Measurements from ENCODE around the gene DLGAP1. TPM values are rescaled to one million over a fixed set of nuclear protein-coding genes. Genes with fewer than 3 reads are reported as not detected.
A peak's percentile ranks its signal among the peaks of the same experiment; 100 is the strongest.

The DLGAP1 gene
- total RNA-seq, 1 experiment from 2014 or later = 0.46 TPM

- DNase-seq (ENCODE audit: low read depth) = no peak
These were observed 554.1 kb downstream of the DLGAP1 start for GRCh38 chr18:3901042-3901441.

- DNase-seq (ENCODE audit: low read depth) = no peak
These were observed 554.8 kb downstream of the DLGAP1 start for GRCh38 chr18:3900327-3900726.

GRCh38 chr18:3898861-3899613 lies 556.1 kb downstream of the DLGAP1 start:
- DNase-seq (ENCODE audit: low read depth) = no peak

GRCh38 chr18:3892152-3892551 lies 563.0 kb downstream of the DLGAP1 start:
- DNase-seq (ENCODE audit: low read depth) = no peak

- DNase-seq (ENCODE audit: low read depth) = no peak
These were observed 563.9 kb downstream of the DLGAP1 start for GRCh38 chr18:3891245-3891644.

- peak; percentile 85 for DNase-seq (ENCODE audit: low read depth)
These were observed 565.3 kb downstream of the DLGAP1 start for GRCh38 chr18:3889803-3890202.

- no peak for DNase-seq (ENCODE audit: low read depth)
These were observed 566.0 kb downstream of the DLGAP1 start for GRCh38 chr18:3889121-3889520.

- DNase-seq (ENCODE audit: low read depth) = no peak
These were observed 568.4 kb downstream of the DLGAP1 start for GRCh38 chr18:3886575-3887322.

- no peak for DNase-seq (ENCODE audit: low read depth)
These were observed 569.8 kb downstream of the DLGAP1 start for GRCh38 chr18:3885209-3885792.

- DNase-seq (ENCODE audit: low read depth) = no peak
These were observed 575.3 kb downstream of the DLGAP1 start for GRCh38 chr18:3879836-3880120.

GRCh38 chr18:3879114-3879835 lies 575.8 kb downstream of the DLGAP1 start:
- no peak for DNase-seq (ENCODE audit: low read depth)

- DNase-seq (ENCODE audit: low read depth) = no peak
These were observed 576.7 kb downstream of the DLGAP1 start for GRCh38 chr18:3878401-3878800.

GRCh38 chr18:3877678-3878077 lies 577.4 kb downstream of the DLGAP1 start:
- DNase-seq (ENCODE audit: low read depth) = no peak

GRCh38 chr18:3875961-3876360 lies 579.1 kb downstream of the DLGAP1 start:
- no peak for DNase-seq (ENCODE audit: low read depth)

GRCh38 chr18:3875376-3875775 lies 579.7 kb downstream of the DLGAP1 start:
- no peak for DNase-seq (ENCODE audit: low read depth)

GRCh38 chr18:3874581-3874980 lies 580.5 kb downstream of the DLGAP1 start:
- DNase-seq (ENCODE audit: low read depth) = no peak

GRCh38 chr18:3874125-3874524 lies 581.0 kb downstream of the DLGAP1 start:
- DNase-seq (ENCODE audit: low read depth) = no peak

GRCh38 chr18:3873698-3874097 lies 581.4 kb downstream of the DLGAP1 start:
- no peak for DNase-seq (ENCODE audit: low read depth)

- DNase-seq (ENCODE audit: low read depth) = no peak
These were observed 581.9 kb downstream of the DLGAP1 start for GRCh38 chr18:3873211-3873610.

- DNase-seq (ENCODE audit: low read depth) = no peak
These were observed 582.5 kb downstream of the DLGAP1 start for GRCh38 chr18:3872641-3873040.

GRCh38 chr18:3871687-3872086 lies 583.4 kb downstream of the DLGAP1 start:
- no peak for DNase-seq (ENCODE audit: low read depth)

- no peak for DNase-seq (ENCODE audit: low read depth)
These were observed 584.2 kb downstream of the DLGAP1 start for GRCh38 chr18:3870914-3871313.

All from LHCN-M2 (cell line).